Esophagus squamous epithelium (tissue), 5 donors: ENCODE measurements around the gene FBXO11. TPM values are rescaled to one million over a fixed set of nuclear protein-coding genes. Genes with fewer than 3 reads are reported as not detected.

ENCODE experiments used
- DNase-seq: peaks from one replicate; lab custom pipeline; 2025; lab: John Stamatoyannopoulos, UW
- H3K27ac ChIP-seq, 4 donors: fragments of 200-600 bp; sonication (generic); one replicate each; pipeline ENCODE4 v1.5.1; 2016 to 2019; ENCODE audit warnings: mild to moderate bottlenecking in 1 of 4
- H3K27me3 ChIP-seq, 4 donors: fragments of 200-600 bp; sonication (generic); 1 replicate in 3 of 4; 2 replicates in 1 of 4; pipeline versions ENCODE4 v1.5.1 to v1.6.0; 2017 to 2021; ENCODE audit warnings: antibody characterized with exemption in 1 of 4
- H3K36me3 ChIP-seq, 3 donors: fragments of 200-600 bp; sonication (generic); one replicate each; pipeline ENCODE4 v1.5.1; 2016 to 2019
- H3K4me1 ChIP-seq, 3 donors: fragments of 200-600 bp; sonication (generic); one replicate each; pipeline ENCODE4 v1.5.1; 2017 to 2019
- H3K4me3 ChIP-seq, 4 donors: fragments of 200-600 bp; sonication (generic); 1 replicate in 3 of 4; 2 replicates in 1 of 4; pipeline ENCODE4 v1.5.1; 2016 to 2019; ENCODE audit warnings: mild to moderate bottlenecking in 2 of 4, moderate library complexity in 1 of 4
- H3K9me3 ChIP-seq, 3 donors: fragments of 200-600 bp; sonication (generic); one replicate each; pipeline ENCODE4 v1.5.1; 2016 to 2019
- POLR2A ChIP-seq, 4 donors: fragments of 450-650 bp; IDR thresholded peaks; one replicate each; pipeline ENCODE4 v1.6.1; 2017; ENCODE audit warnings: antibody characterized with exemption in 4 of 4, mild to moderate bottlenecking in 4 of 4, moderate library complexity in 3 of 4
- WGBS, 2 donors: methylation state at CpG; one replicate each; pipeline ENCODE4 v1.1.5; 2018; 5-methylcytosine and 5-hydroxymethylcytosine counted together
- intact Hi-C: fragments of 100-400 bp; cut with DNase I; formaldehyde crosslinking; loops from one replicate; pipeline ENCODE4 v1.15.0; 2022
- total RNA-seq, 4 donors: library from RNA; depleted of rRNA; stranded (reverse); fragments of >200 nt; gene quantifications; one replicate each; pipeline ENCODE4 v1.1.0, GENCODE V29; 2016
- TF ChIP-seq, protein P1 (sequence below), 6 experiments: fragments of 450-650 bp in 4 of 6; fragments of 200-600 bp in 2 of 6; sonication (generic) in 2 of 6; IDR thresholded peaks; one replicate each; pipeline ENCODE4 v1.5.1; 2016 to 2019; ENCODE audit warnings: antibody characterized with exemption in 6 of 6, mild to moderate bottlenecking in 4 of 6, moderate library complexity in 4 of 6
- donor health status: DM: yes; HTN: yes; CAD: no.

Gene FBXO11
- total RNA-seq, 4 donors from 2014 or later: 21.0 to 50.2 (median 34.7) TPM

DNA sequence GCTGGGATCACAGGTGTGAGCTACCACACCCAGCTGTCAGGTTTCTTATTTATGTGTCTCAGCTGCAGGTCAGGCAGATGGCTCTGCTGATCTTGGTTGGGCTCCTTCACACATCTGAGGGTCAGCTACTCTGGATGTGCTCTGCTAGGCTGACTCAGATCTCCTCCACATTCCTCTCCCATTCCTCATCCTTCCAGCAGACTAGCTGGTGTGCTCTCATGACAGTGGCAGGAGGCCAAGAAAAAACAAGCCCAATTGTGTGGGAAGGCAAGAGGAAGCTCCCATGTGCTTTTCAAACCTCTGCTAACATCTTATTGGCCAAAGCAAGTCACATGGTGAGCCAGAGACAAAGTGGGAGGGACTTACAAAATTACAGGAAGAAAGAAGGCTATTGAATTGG is 135.1 kb downstream of the FBXO11 start:
- DNase-seq: no peak

DNA sequence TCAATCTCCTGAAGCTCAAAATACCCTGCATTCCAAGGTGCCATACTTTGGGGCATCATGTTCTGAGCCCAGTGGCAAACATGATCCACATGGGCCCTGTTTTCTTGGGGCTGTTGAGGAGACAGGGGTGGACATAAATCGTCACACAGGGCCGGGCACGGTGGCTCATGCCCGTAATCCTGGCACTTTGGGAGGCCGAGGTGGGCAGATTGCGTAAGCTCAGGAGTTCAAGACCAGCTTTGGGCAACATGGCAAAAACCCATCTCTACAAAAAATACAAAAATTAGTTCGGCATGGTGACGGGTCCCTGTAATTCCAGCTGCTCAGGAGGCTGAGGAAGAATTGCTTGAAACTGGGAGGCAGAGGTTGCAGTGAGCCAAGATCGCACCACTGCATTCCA is 137.0 kb downstream of the FBXO11 start:
- Histone ChIP-seq H3K27ac (no peak overlapping the region), H3K9me3 (no peaks in the 10 kb centered on the region), H3K36me3 (no peaks in the 10 kb centered on the region), H3K27me3 (no peaks in the 10 kb centered on the region), H3K4me1 (peaks cover 0 to 8% (median 0%) of the 10 kb centered on the region in 3 donors), H3K4me3 (no peak overlapping the region)
- no peak for TF ChIP-seq POLR2A (IDR thresholded peaks at IDR 0.05)
- intact Hi-C loops: loop anchor here (10.0 kb wide), 1 partner anchor 335 kb away; no protein-coding TSS in a partner anchor
- no peak for DNase-seq
- WGBS, 2 donors: 89 to 94% methylated on average over 7 to 9 of the region's 9 CpGs

More for the DNA sequence above, 135.1 kb downstream of the FBXO11 start:
- Histone ChIP-seq H3K4me1 (peaks cover 0 to 8% (median 0%) of the 10 kb centered on the region in 3 donors), H3K4me3 (no peak overlapping the region), H3K27ac (no peak overlapping the region), H3K9me3 (no peaks in the 10 kb centered on the region), H3K27me3 (no peaks in the 10 kb centered on the region), H3K36me3 (no peaks in the 10 kb centered on the region)
- TF ChIP-seq, protein P1, sequence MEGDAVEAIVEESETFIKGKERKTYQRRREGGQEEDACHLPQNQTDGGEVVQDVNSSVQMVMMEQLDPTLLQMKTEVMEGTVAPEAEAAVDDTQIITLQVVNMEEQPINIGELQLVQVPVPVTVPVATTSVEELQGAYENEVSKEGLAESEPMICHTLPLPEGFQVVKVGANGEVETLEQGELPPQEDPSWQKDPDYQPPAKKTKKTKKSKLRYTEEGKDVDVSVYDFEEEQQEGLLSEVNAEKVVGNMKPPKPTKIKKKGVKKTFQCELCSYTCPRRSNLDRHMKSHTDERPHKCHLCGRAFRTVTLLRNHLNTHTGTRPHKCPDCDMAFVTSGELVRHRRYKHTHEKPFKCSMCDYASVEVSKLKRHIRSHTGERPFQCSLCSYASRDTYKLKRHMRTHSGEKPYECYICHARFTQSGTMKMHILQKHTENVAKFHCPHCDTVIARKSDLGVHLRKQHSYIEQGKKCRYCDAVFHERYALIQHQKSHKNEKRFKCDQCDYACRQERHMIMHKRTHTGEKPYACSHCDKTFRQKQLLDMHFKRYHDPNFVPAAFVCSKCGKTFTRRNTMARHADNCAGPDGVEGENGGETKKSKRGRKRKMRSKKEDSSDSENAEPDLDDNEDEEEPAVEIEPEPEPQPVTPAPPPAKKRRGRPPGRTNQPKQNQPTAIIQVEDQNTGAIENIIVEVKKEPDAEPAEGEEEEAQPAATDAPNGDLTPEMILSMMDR (IDR thresholded peaks at IDR 0.05): no peak
- no peak for TF ChIP-seq POLR2A (IDR thresholded peaks at IDR 0.05)
- intact Hi-C loops: no loop called here

DNA sequence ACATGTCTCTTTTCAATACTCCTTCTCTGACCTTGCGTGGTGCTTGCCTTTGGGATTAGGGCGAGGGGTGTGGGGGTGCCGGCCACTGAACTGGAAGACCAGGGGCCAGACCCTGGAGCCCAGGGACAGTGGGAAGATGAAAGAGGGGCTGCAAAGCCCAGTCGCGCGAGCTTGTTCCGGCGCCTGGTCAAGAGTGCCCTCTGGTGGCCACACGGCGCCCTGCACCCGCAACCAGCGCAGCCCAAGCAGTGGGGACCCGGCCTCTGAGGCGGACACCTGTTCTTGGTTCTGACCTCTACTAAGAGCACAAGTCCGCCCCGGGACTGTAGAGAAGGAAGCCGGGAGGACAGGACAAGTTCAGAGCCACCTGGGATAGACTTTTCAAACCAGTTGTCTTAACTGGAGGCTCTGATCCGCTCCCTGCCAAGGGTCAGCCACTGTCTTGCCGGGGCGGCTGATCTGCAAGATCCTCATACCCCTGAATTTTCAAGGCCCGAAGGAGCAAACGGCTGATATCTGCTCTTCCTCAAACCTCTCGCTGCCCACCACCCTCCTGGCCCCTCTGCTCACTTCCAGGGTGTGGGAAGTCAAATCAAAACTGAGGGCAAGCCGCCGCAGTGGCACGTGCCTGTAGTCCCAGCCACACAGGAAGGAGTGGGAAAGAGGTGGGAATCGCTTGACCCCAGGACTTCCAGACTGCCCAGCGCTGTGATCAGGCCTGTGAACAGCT is 138.3 kb downstream of the FBXO11 start:
- TF ChIP-seq, protein P1 (IDR thresholded peaks at IDR 0.05): peak; percentile 95 to 100 (median 96)
- no peak for TF ChIP-seq POLR2A (IDR thresholded peaks at IDR 0.05)
- Histone ChIP-seq H3K4me1 (peaks cover 0 to 8% (median 0%) of the 10 kb centered on the region in 3 donors), H3K27me3 (no peaks in the 10 kb centered on the region), H3K9me3 (no peaks in the 10 kb centered on the region), H3K4me3 (peak overlapping the region in 1 of 4 donors; percentile 21), H3K36me3 (no peaks in the 10 kb centered on the region), H3K27ac (no peak overlapping the region)
- intact Hi-C loops: loop anchor here (10.0 kb wide), 1 partner anchor 333 kb away; no protein-coding TSS in a partner anchor
- DNase-seq: no peak
- WGBS, 2 donors: 22 to 52% methylated on average over 12 to 22 of the region's 28 CpGs

DNA sequence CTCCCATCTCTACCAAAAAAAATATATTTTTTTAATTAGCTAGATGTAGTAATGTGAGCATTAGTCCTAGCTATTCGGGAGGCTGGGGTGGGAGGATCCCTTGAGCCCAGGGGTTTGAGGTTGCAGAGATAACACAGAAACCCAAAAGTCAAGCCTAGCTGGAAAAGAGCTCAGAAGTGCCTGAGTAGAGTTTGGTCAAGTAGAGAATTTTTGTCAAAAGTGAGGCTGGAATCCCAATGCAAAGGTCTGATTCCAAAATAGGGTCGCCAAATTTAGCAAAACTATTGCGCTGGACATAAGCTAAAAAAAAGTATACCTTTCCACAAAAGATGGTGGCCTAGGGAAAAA is 138.8 kb downstream of the FBXO11 start:
- intact Hi-C loops: loop anchor here (10.0 kb wide), 1 partner anchor 333 kb away; no protein-coding TSS in a partner anchor
- 39 to 42% methylated on average over 3 of the region's 3 CpGs for WGBS, 2 donors
- H3K4me3 ChIP-seq: peak overlapping the region in 1 of 4 donors; percentile 21

DNA sequence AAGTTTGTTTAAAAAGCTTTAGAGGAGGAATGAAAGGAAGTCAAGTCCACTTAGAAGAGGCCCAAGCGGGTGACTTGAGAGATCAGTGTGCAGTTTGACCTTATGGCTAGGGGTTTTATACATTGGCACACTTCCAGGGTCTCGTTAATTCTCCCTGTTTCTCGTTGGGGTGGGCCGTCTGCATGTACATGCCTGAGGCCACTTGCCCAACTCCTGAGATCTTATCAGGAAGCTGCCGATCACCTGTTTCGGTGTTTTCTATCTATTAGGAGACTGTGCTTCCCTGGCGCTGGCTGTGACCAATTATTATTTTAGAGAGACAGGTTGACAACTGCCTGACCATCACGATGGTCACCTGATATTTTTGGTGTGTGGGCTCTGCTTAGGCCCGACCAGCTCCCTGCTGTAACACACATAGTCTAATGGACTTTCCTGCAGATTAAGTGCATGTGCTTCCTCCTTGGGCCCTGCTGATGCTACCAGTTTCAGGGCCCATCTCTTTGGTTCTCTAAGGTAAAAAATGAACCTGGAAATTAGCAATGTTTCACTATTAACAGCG is 154.4 kb downstream of the FBXO11 start:
- H3K4me1 ChIP-seq: peaks cover 0 to 6% (median 0%) of the 10 kb centered on the region in 3 donors
- 58 to 71% methylated on average over 9 to 10 of the region's 10 CpGs for WGBS, 2 donors
- H3K27me3 ChIP-seq: peaks cover 0 to 3% (median 0%) of the 10 kb centered on the region in 4 donors
- no peak overlapping the region for H3K4me3 ChIP-seq
- peak overlapping the region in 3 of 4 donors; percentile 34 to 66 (median 65) for H3K27ac ChIP-seq
- H3K9me3 ChIP-seq: peaks cover 0 to 14% (median 4%) of the 10 kb centered on the region in 3 donors
- H3K36me3 ChIP-seq: no peaks in the 10 kb centered on the region
- no peak for DNase-seq
- intact Hi-C loops: no loop called here
- no peak for TF ChIP-seq POLR2A (IDR thresholded peaks at IDR 0.05)
- TF ChIP-seq, protein P1 (IDR thresholded peaks at IDR 0.05): no peak

More for the DNA sequence above, 138.8 kb downstream of the FBXO11 start:
- no peaks in the 10 kb centered on the region for H3K9me3 ChIP-seq
- no peak for TF ChIP-seq POLR2A (IDR thresholded peaks at IDR 0.05)
- TF ChIP-seq, protein P1 (IDR thresholded peaks at IDR 0.05): no peak
- H3K4me1 ChIP-seq: peaks cover 0 to 8% (median 0%) of the 10 kb centered on the region in 3 donors
- H3K36me3 ChIP-seq: no peaks in the 10 kb centered on the region
- no peak overlapping the region for H3K27ac ChIP-seq
- no peak for DNase-seq
- H3K27me3 ChIP-seq: no peaks in the 10 kb centered on the region
